ENCODE data around the gene TBL1X. TPM values are rescaled to one million over a fixed set of nuclear protein-coding genes. Genes with fewer than 3 reads are reported as not detected.

TBL1X gene
- total and polyA plus RNA-seq, 7 experiments from 2014 or later: 11.8 to 58.8 (median 28.9) TPM

GRCh38 chrX:9658409-9658808, 193.6 kb downstream of the TBL1X start:
- intact Hi-C loops (cut with micrococcal nuclease): no loop called here
- CTCF ChIA-PET: no interaction called here

GRCh38 chrX:9659571-9660195, 194.8 kb downstream of the TBL1X start:
- Histone ChIP-seq H3K27ac (ENCODE audit: low read depth, low read length) (no peak overlapping the region), H3K36me3 (ENCODE audit: control insufficient read depth in 2 of 3, insufficient read depth in 3 of 3, low read length in 3 of 3) (peaks cover 0 to 26% (median 0%) of the 10 kb centered on the region in 3 experiments), H3K9me3 (ENCODE audit: control insufficient read depth in 2 of 3, low read length in 3 of 3) (no peaks in the 10 kb centered on the region), H3K27me3 (ENCODE audit: control insufficient read depth in 2 of 2, insufficient read depth in 2 of 2, low read length in 2 of 2) (no peaks in the 10 kb centered on the region), H3K4me3 (ENCODE audit: low read length) (no peak overlapping the region), H3K4me1 (ENCODE audit: control insufficient read depth in 2 of 2, insufficient read depth in 2 of 2, low read length in 2 of 2) (no peaks in the 10 kb centered on the region)
- Mint-ChIP-seq H3K9me3 (peaks cover 0 to 1% (median 0%) of the 10 kb centered on the region in 11 donors), H3K27me3 (no peaks in the 10 kb centered on the region), H3K4me3 (no peak overlapping the region), H3K27ac (no peak overlapping the region), H3K4me1 (peaks cover 0 to 10% (median 0%) of the 10 kb centered on the region in 7 donors), H3K36me3 (peaks cover 0 to 36% (median 6%) of the 10 kb centered on the region in 5 donors)
- POLR2A ChIA-PET: no interaction called here
- DNase-seq: no peak
- no peak for ATAC-seq
- intact Hi-C loops (cut with micrococcal nuclease): no loop called here
- CTCF ChIA-PET: no interaction called here

More at GRCh38 chrX:9658409-9658808, 193.6 kb downstream of the TBL1X start:
- ATAC-seq: no peak
- H3K9me3 Mint-ChIP-seq: no peaks in the 10 kb centered on the region
- peaks cover 0 to 4% (median 0%) of the 10 kb centered on the region in 7 donors for H3K4me1 Mint-ChIP-seq
- H3K27me3 Mint-ChIP-seq: no peaks in the 10 kb centered on the region
- Histone ChIP-seq H3K4me3 (ENCODE audit: low read length) (no peak overlapping the region), H3K9me3 (ENCODE audit: control insufficient read depth in 2 of 3, low read length in 3 of 3) (no peaks in the 10 kb centered on the region), H3K4me1 (ENCODE audit: control insufficient read depth in 2 of 2, insufficient read depth in 2 of 2, low read length in 2 of 2) (no peaks in the 10 kb centered on the region), H3K27ac (ENCODE audit: low read depth, low read length) (no peak overlapping the region), H3K27me3 (ENCODE audit: control insufficient read depth in 2 of 2, insufficient read depth in 2 of 2, low read length in 2 of 2) (no peaks in the 10 kb centered on the region), H3K36me3 (ENCODE audit: control insufficient read depth in 2 of 3, insufficient read depth in 3 of 3, low read length in 3 of 3) (peaks cover 0 to 33% (median 0%) of the 10 kb centered on the region in 3 experiments)
- no peak overlapping the region for H3K4me3 Mint-ChIP-seq
- peaks cover 4 to 45% (median 9%) of the 10 kb centered on the region in 5 donors for H3K36me3 Mint-ChIP-seq
- no peak overlapping the region for H3K27ac Mint-ChIP-seq
- no peak for DNase-seq
- POLR2A ChIA-PET: no interaction called here

DNA sequence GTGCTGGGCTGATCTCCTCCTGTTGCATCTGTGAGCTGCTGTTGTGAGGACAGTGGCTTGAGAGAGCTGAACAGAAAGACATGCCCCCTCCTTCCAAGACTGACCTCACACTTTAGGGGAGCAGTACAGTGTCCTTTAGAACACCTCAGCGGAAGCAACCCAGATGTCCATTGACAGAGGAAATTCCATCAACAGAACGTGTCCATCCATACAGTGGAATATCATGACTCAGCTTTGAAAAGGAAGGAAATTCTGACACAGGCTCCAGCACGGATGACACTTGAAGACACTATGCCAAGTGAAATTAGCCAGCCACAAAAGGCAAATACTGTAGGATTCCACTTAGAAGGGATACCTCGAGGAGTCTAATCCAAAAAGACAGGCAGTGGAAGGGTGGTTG, 197.3 kb downstream of the TBL1X start:
- H3K4me3 ChIP-seq (ENCODE audit: low read length): no peak overlapping the region
- Mint-ChIP-seq H3K4me3 (no peak overlapping the region), H3K27me3 (no peaks in the 10 kb centered on the region), H3K36me3 (peaks cover 0 to 27% (median 7%) of the 10 kb centered on the region in 5 donors), H3K9me3 (peaks cover 0 to 1% (median 0%) of the 10 kb centered on the region in 11 donors), H3K4me1 (peaks cover 0 to 19% (median 0%) of the 10 kb centered on the region in 7 donors), H3K27ac (no peak overlapping the region)
- intact Hi-C loops (cut with micrococcal nuclease): no loop called here
- peaks cover 0 to 15% (median 0%) of the 10 kb centered on the region in 3 experiments for H3K36me3 ChIP-seq (ENCODE audit: control insufficient read depth in 2 of 3, insufficient read depth in 3 of 3, low read length in 3 of 3)
- no peak overlapping the region for H3K27ac ChIP-seq (ENCODE audit: low read depth, low read length)
- no peak for ATAC-seq
- H3K27me3 ChIP-seq (ENCODE audit: control insufficient read depth in 2 of 2, insufficient read depth in 2 of 2, low read length in 2 of 2): no peaks in the 10 kb centered on the region
- CTCF ChIA-PET: no interaction called here
- POLR2A ChIA-PET: no interaction called here
- no peaks in the 10 kb centered on the region for H3K9me3 ChIP-seq (ENCODE audit: control insufficient read depth in 2 of 3, low read length in 3 of 3)
- H3K4me1 ChIP-seq (ENCODE audit: control insufficient read depth in 2 of 2, insufficient read depth in 2 of 2, low read length in 2 of 2): no peaks in the 10 kb centered on the region
- no peak for DNase-seq

DNA sequence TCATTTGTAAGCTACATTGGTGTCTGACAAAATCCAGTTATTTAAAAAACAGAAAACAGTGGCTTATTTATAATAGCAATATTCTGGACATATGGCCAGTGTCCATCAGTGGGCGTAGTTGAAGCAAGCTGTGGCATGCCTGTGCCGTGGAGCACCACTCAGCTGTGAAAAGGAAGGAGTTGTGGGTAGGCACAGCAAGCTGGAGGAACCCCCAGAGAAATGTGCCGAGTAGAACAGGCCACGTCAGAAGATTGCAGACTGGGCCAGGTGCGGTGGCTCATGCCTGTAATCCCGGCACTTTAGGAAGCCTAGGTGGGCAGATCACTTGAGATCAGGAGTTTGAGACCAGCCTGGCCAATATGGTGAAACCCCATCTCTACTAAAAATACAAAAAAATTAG, 198.4 kb downstream of the TBL1X start:
- Mint-ChIP-seq H3K27ac (no peak overlapping the region), H3K4me1 (peaks cover 0 to 20% (median 0%) of the 10 kb centered on the region in 7 donors), H3K36me3 (peaks cover 0 to 21% (median 3%) of the 10 kb centered on the region in 5 donors), H3K4me3 (no peak overlapping the region), H3K27me3 (no peaks in the 10 kb centered on the region), H3K9me3 (peaks cover 0 to 1% (median 0%) of the 10 kb centered on the region in 11 donors)
- H3K27ac ChIP-seq (ENCODE audit: low read depth, low read length): no peak overlapping the region
- H3K4me1 ChIP-seq (ENCODE audit: control insufficient read depth in 2 of 2, insufficient read depth in 2 of 2, low read length in 2 of 2): no peaks in the 10 kb centered on the region
- intact Hi-C loops (cut with micrococcal nuclease): no loop called here
- H3K4me3 ChIP-seq (ENCODE audit: low read length): no peak overlapping the region
- ChIA-PET CTCF (no interaction called here), POLR2A (interaction anchor here (0.6 to 0.7 kb wide), 2 partner anchors 56 to 321 kb away, joined by 3 read pairs; no protein-coding TSS in a partner anchor)
- no peaks in the 10 kb centered on the region for H3K27me3 ChIP-seq (ENCODE audit: control insufficient read depth in 2 of 2, insufficient read depth in 2 of 2, low read length in 2 of 2)
- peaks cover 0 to 8% (median 0%) of the 10 kb centered on the region in 3 experiments for H3K36me3 ChIP-seq (ENCODE audit: control insufficient read depth in 2 of 3, insufficient read depth in 3 of 3, low read length in 3 of 3)
- no peak for ATAC-seq
- DNase-seq: no peak
- H3K9me3 ChIP-seq (ENCODE audit: control insufficient read depth in 2 of 3, low read length in 3 of 3): no peaks in the 10 kb centered on the region

GRCh38 chrX:9664224-9664623, 199.4 kb downstream of the TBL1X start:
- Mint-ChIP-seq H3K36me3 (peaks cover 0 to 14% (median 2%) of the 10 kb centered on the region in 5 donors), H3K27ac (no peak overlapping the region), H3K27me3 (no peaks in the 10 kb centered on the region), H3K4me3 (no peak overlapping the region), H3K9me3 (peaks cover 0 to 1% (median 0%) of the 10 kb centered on the region in 11 donors), H3K4me1 (peaks cover 0 to 20% (median 0%) of the 10 kb centered on the region in 7 donors)
- Histone ChIP-seq H3K27ac (ENCODE audit: low read depth, low read length) (no peak overlapping the region), H3K4me1 (ENCODE audit: control insufficient read depth in 2 of 2, insufficient read depth in 2 of 2, low read length in 2 of 2) (no peaks in the 10 kb centered on the region), H3K27me3 (ENCODE audit: control insufficient read depth in 2 of 2, insufficient read depth in 2 of 2, low read length in 2 of 2) (no peaks in the 10 kb centered on the region), H3K9me3 (ENCODE audit: control insufficient read depth in 2 of 3, low read length in 3 of 3) (no peaks in the 10 kb centered on the region), H3K4me3 (ENCODE audit: low read length) (no peak overlapping the region), H3K36me3 (ENCODE audit: control insufficient read depth in 2 of 3, insufficient read depth in 3 of 3, low read length in 3 of 3) (peaks cover 0 to 8% (median 0%) of the 10 kb centered on the region in 3 experiments)
- CTCF ChIA-PET: no interaction called here
- intact Hi-C loops (cut with micrococcal nuclease): no loop called here
- POLR2A ChIA-PET: no interaction called here
- DNase-seq (no peak), ATAC-seq (no peak)

DNA sequence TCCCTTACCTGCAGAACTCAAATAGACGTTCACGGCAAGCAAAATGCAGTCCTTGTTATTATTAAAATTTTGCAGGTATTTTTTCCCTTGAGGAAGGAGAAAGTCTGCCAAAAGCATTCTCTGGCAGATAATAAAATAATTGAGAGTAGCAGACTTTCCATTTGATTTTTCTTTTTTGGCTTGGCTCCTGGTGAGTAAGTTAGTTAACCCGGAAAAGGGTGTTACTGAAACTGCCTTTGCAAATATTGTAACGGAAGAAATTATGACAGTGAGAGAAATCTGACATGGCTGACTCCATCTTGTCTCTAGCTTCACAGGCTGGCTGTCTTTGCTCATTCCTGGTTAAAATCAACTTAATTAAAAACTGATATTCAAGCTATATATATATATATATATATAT, 200.3 kb downstream of the TBL1X start:
- ATAC-seq (no peak), DNase-seq (no peak)
- ChIA-PET CTCF (no interaction called here), POLR2A (no interaction called here)
- H3K9me3 ChIP-seq (ENCODE audit: control insufficient read depth in 2 of 3, low read length in 3 of 3): no peaks in the 10 kb centered on the region
- H3K27me3 ChIP-seq (ENCODE audit: control insufficient read depth in 2 of 2, insufficient read depth in 2 of 2, low read length in 2 of 2): no peaks in the 10 kb centered on the region
- H3K4me3 ChIP-seq (ENCODE audit: low read length): no peak overlapping the region
- no peak overlapping the region for H3K4me3 Mint-ChIP-seq
- H3K27me3 Mint-ChIP-seq: no peaks in the 10 kb centered on the region
- no peak overlapping the region for H3K27ac ChIP-seq (ENCODE audit: low read depth, low read length)
- H3K4me1 ChIP-seq (ENCODE audit: control insufficient read depth in 2 of 2, insufficient read depth in 2 of 2, low read length in 2 of 2): no peaks in the 10 kb centered on the region
- H3K27ac Mint-ChIP-seq: no peak overlapping the region
- peaks cover 0 to 20% (median 0%) of the 10 kb centered on the region in 7 donors for H3K4me1 Mint-ChIP-seq
- peaks cover 0 to 1% (median 0%) of the 10 kb centered on the region in 11 donors for H3K9me3 Mint-ChIP-seq
- intact Hi-C loops (cut with micrococcal nuclease): no loop called here
- peaks cover 0 to 6% (median 0%) of the 10 kb centered on the region in 5 donors for H3K36me3 Mint-ChIP-seq
- H3K36me3 ChIP-seq (ENCODE audit: control insufficient read depth in 2 of 3, insufficient read depth in 3 of 3, low read length in 3 of 3): no peaks in the 10 kb centered on the region

- no peaks in the 10 kb centered on the region for H3K36me3 ChIP-seq (ENCODE audit: control insufficient read depth in 2 of 3, insufficient read depth in 3 of 3, low read length in 3 of 3)
- no peak overlapping the region for H3K27ac ChIP-seq (ENCODE audit: low read depth, low read length)
- no peaks in the 10 kb centered on the region for H3K4me1 ChIP-seq (ENCODE audit: control insufficient read depth in 2 of 2, insufficient read depth in 2 of 2, low read length in 2 of 2)
- H3K4me3 Mint-ChIP-seq: no peak overlapping the region
- CTCF ChIA-PET: no interaction called here
- no peaks in the 10 kb centered on the region for H3K27me3 Mint-ChIP-seq
- no peak for DNase-seq
- H3K27me3 ChIP-seq (ENCODE audit: control insufficient read depth in 2 of 2, insufficient read depth in 2 of 2, low read length in 2 of 2): no peaks in the 10 kb centered on the region
- no peaks in the 10 kb centered on the region for H3K9me3 ChIP-seq (ENCODE audit: control insufficient read depth in 2 of 3, low read length in 3 of 3)
- H3K4me1 Mint-ChIP-seq: peaks cover 0 to 28% (median 9%) of the 10 kb centered on the region in 7 donors
- H3K4me3 ChIP-seq (ENCODE audit: low read length): no peak overlapping the region
- H3K36me3 Mint-ChIP-seq: peaks cover 7 to 15% (median 9%) of the 10 kb centered on the region in 5 donors
- POLR2A ChIA-PET: no interaction called here
- H3K27ac Mint-ChIP-seq: no peak overlapping the region
- peaks cover 0 to 2% (median 0%) of the 10 kb centered on the region in 11 donors for H3K9me3 Mint-ChIP-seq
- intact Hi-C loops (cut with micrococcal nuclease): no loop called here
- ATAC-seq: no peak
Observed at GRCh38 chrX:9668537-9668936, 203.7 kb downstream of the TBL1X start.
